Fibroblast of villous mesenchyme (primary cell): ENCODE results near the gene TMEM209. TPM values are rescaled to one million over a fixed set of nuclear protein-coding genes. Genes with fewer than 3 reads are reported as not detected.
"Not testable (repeated sequence)": the region's sequence is repeated elsewhere in the genome, so short reads cannot be mapped to it uniquely, and the experiment has no call there.

Source experiments
- DNase-seq: peaks from one replicate; pipeline ENCODE4 v3.0.0-alpha.2; 2010; ENCODE audit warnings: low read depth
- H3K4me3 ChIP-seq: 2 replicates; pipeline ENCODE4 v1.5.1; 2011; ENCODE audit warnings: low read depth, mild to moderate bottlenecking, low read length
- CTCF ChIP-seq: IDR thresholded peaks from 2 replicates; pipeline ENCODE4 v1.5.1; 2012; ENCODE audit warnings: low read depth, mild to moderate bottlenecking, low read length; ENCODE audit not compliant: insufficient read depth
- total RNA-seq: library from RNA; depleted of rRNA; stranded (reverse); fragments of >200 nt; gene quantifications from 2 replicates; pipeline ENCODE4 v1.2.3, GENCODE V29; 2012

The TMEM209 gene
- total RNA-seq, 1 donor, result 16.4 TPM

DNA sequence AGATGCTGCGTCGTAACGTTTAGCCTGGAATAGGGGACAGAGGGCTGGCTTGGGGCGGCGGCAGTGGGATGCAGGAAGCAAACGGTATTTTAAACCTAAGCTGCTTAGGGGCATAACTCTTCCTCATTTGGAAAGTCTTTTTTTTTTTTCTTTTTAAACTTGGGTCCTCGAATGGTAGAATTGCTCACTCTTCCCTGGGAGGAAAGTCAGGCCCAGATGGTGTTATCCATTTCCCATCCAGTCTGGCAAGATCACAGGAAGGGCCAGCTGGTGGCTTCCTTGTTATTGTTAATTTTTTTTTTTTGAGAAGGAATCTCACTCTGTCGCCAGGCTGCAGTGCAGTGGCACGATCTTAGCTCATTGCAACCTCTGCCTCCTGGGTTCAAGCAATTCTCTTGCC is 56.6 kb downstream of the TMEM209 start:
- no peak overlapping the region for H3K4me3 ChIP-seq
- no peak for DNase-seq

GRCh38 chr7:130147710-130148325 is 57.4 kb downstream of the TMEM209 start:
- no peak for DNase-seq
- no peak overlapping the region for H3K4me3 ChIP-seq
- TF ChIP-seq CTCF, result no peak

More for the DNA sequence above, 56.6 kb downstream of the TMEM209 start:
- no peak for TF ChIP-seq CTCF

DNA sequence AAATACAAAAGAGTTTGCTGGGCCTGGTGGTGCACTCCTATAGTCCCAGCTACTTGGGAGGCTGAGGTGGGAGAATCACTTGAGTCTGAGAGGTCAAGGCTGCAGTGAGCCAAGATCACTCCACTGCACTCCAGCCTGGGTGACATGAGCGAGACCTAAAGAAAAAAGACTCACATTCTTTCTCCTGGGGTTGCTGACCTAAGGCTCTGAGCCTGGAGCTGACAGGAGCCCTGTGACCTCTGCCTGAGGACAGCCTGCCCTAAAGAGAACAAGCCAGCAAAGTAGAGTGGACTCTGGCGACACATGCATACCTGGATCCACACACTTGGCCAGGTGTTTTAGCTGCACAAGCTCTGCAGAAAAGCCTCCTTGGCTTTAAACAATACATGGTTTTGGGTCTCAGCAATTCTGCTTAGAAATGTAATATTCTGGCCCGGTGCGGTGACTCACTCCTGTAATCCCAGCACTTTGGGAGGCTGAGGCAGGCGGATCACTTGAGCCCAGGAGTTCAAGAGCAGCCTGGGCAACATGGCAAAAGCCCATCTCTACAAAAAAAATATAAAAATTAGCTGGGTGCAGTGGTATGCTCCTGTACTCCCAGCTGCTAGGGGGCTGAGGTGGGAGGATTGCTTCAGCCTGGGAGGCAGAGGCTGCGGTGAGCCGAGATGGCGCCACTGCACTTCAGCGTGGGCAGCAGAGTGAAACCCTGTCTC is 58.4 kb downstream of the TMEM209 start:
- TF ChIP-seq CTCF, result no peak
- no peak overlapping the region for H3K4me3 ChIP-seq
- DNase-seq, result no peak

- not testable (repeated sequence) for DNase-seq, H3K4me3 ChIP-seq
Measured at GRCh38 chr7:130146142-130146541, 59.1 kb downstream of the TMEM209 start.

- no peak for DNase-seq
- H3K4me3 ChIP-seq, result no peak overlapping the region
- no peak for TF ChIP-seq CTCF
Measured at GRCh38 chr7:130145424-130146100, 59.6 kb downstream of the TMEM209 start.

- H3K4me3 ChIP-seq, result no peak overlapping the region
- no peak for TF ChIP-seq CTCF
- DNase-seq, result peak; percentile 60
Measured at GRCh38 chr7:130144312-130145171, 60.7 kb downstream of the TMEM209 start.

- TF ChIP-seq CTCF, result no peak
- no peak for DNase-seq
- no peak overlapping the region for H3K4me3 ChIP-seq
Measured at GRCh38 chr7:130143986-130144311, 61.3 kb downstream of the TMEM209 start.
